Measurements from ENCODE around the gene MAST4. TPM values are rescaled to one million over a fixed set of nuclear protein-coding genes. Genes with fewer than 3 reads are reported as not detected.

Gene MAST4
- total RNA-seq, 4 donors from 2014 or later = 55.3 to 148 (median 110) TPM

- TF ChIP-seq CTCF (IDR thresholded peaks at IDR 0.05) (no peak), POLR2A (IDR thresholded peaks at IDR 0.05) (no peak)
- DNase-seq = no peak
- H3K36me3 ChIP-seq = no peaks in the 10 kb centered on the region
- intact Hi-C loops (cut with DNase I) = no loop called here
- peaks cover 21 to 89% (median 31%) of the 10 kb centered on the region in 3 donors for H3K4me1 ChIP-seq
- H3K27ac ChIP-seq = peak overlapping the region; percentile 83 to 93 (median 90)
- WGBS, 2 donors = 26 to 55% methylated on average over 1 of the region's 1 CpG
- no peaks in the 10 kb centered on the region for H3K27me3 ChIP-seq
- no peaks in the 10 kb centered on the region for H3K9me3 ChIP-seq
- peak overlapping the region in 3 of 4 donors; percentile 18 to 76 (median 28) for H3K4me3 ChIP-seq
These were observed 412.8 kb downstream of the MAST4 start for GRCh38 chr5:67009028-67009427.

- H3K9me3 ChIP-seq = no peaks in the 10 kb centered on the region
- intact Hi-C loops (cut with DNase I) = no loop called here
These were observed 414.7 kb downstream of the MAST4 start for GRCh38 chr5:67010684-67011409.

GRCh38 chr5:67011422-67011821, 415.2 kb downstream of the MAST4 start:
- WGBS, 2 donors = 6 to 49% methylated on average over 4 of the region's 5 CpGs
- H3K4me1 ChIP-seq = peaks cover 32 to 98% (median 39%) of the 10 kb centered on the region in 3 donors
- no peaks in the 10 kb centered on the region for H3K36me3 ChIP-seq
- intact Hi-C loops (cut with DNase I) = no loop called here
- no peaks in the 10 kb centered on the region for H3K9me3 ChIP-seq
- peak overlapping the region in 3 of 4 donors; percentile 18 to 46 (median 28) for H3K4me3 ChIP-seq
- TF ChIP-seq CTCF (IDR thresholded peaks at IDR 0.05) (no peak), POLR2A (IDR thresholded peaks at IDR 0.05) (no peak)
- H3K27me3 ChIP-seq = no peaks in the 10 kb centered on the region
- peak overlapping the region; percentile 83 to 93 (median 90) for H3K27ac ChIP-seq
- DNase-seq = no peak

More at GRCh38 chr5:67010684-67011409, 414.7 kb downstream of the MAST4 start:
- Histone ChIP-seq H3K27ac (peak overlapping the region; percentile 83 to 93 (median 90)), H3K27me3 (no peaks in the 10 kb centered on the region), H3K36me3 (no peaks in the 10 kb centered on the region), H3K4me1 (peaks cover 32 to 98% (median 39%) of the 10 kb centered on the region in 3 donors), H3K4me3 (peak overlapping the region in 3 of 4 donors; percentile 18 to 46 (median 28))
- 19 to 32% methylated on average over 8 of the region's 8 CpGs for WGBS, 2 donors
- TF ChIP-seq CTCF (IDR thresholded peaks at IDR 0.05) = no peak
- TF ChIP-seq POLR2A (IDR thresholded peaks at IDR 0.05) = peak in 1 of 4 donors; percentile 43
- DNase-seq = no peak

- Histone ChIP-seq H3K9me3 (no peaks in the 10 kb centered on the region), H3K4me1 (peaks cover 32 to 98% (median 39%) of the 10 kb centered on the region in 3 donors), H3K27me3 (no peaks in the 10 kb centered on the region), H3K4me3 (peak overlapping the region in 2 of 4 donors; percentile 18 to 46), H3K27ac (peak overlapping the region; percentile 83 to 93 (median 90)), H3K36me3 (no peaks in the 10 kb centered on the region)
- TF ChIP-seq CTCF (IDR thresholded peaks at IDR 0.05) (no peak), POLR2A (IDR thresholded peaks at IDR 0.05) (no peak)
- intact Hi-C loops (cut with DNase I) = no loop called here
- no peak for DNase-seq
- WGBS, 2 donors = 36 to 58% methylated on average over 2 of the region's 2 CpGs
These were observed 416.0 kb downstream of the MAST4 start for GRCh38 chr5:67012171-67012570.

GRCh38 chr5:67013719-67014118, 417.5 kb downstream of the MAST4 start:
- peak overlapping the region; percentile 86 to 93 (median 90) for H3K27ac ChIP-seq
- H3K4me1 ChIP-seq = peaks cover 32 to 98% (median 42%) of the 10 kb centered on the region in 3 donors
- no peak for DNase-seq
- no peak overlapping the region for H3K4me3 ChIP-seq
- H3K9me3 ChIP-seq = no peaks in the 10 kb centered on the region
- H3K36me3 ChIP-seq = peaks cover 0 to 4% (median 0%) of the 10 kb centered on the region in 3 donors
- TF ChIP-seq CTCF (IDR thresholded peaks at IDR 0.05) (no peak), POLR2A (IDR thresholded peaks at IDR 0.05) (no peak)
- H3K27me3 ChIP-seq = no peaks in the 10 kb centered on the region
- intact Hi-C loops (cut with DNase I) = no loop called here
- 3 to 28% methylated on average over 1 of the region's 1 CpG for WGBS, 2 donors

Measured in esophagus squamous epithelium (tissue), 5 donors.